Measurements from ENCODE around the gene VGLL3. TPM values are rescaled to one million over a fixed set of nuclear protein-coding genes. Genes with fewer than 3 reads are reported as not detected.

Gene VGLL3
- total RNA-seq, 1 experiment from 2014 or later = 0.10 TPM

DNA sequence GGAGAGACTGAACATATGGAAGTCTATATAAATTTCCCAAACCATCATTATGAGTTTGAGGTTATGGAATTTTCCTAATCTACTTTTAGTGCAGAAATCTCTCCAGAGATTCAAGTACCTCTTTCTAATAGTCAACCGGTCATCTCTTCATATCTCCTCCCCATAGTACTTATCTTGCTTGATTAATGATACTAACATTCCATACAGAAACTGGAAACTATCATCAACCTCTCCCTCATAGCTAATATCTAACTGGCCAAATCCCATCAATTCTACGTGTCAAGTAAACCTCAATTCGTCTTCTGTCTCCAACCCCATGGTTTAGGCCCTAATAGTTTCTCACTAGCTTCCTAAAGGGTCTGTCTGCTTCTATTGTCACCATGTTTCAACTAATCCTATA, 44.4 kb upstream of the VGLL3 start:
- ChIA-PET POLR2A (no interaction called here), RAD21 (ENCODE audit: low non-redundant PET in 1 of 2, low total read pairs in 2 of 2, uncharacterized antibody in 2 of 2, unreplicated experiment in 2 of 2) (no interaction called here), CTCF (no interaction called here)
- H3K4me3 ChIP-seq (replicated peaks in 1 of 2; ENCODE audit: low read depth in 1 of 2, low read length in 2 of 2) = no peak overlapping the region
- no peaks in the 10 kb centered on the region for H3K9me2 ChIP-seq (ENCODE audit: insufficient read depth)
- no peaks in the 10 kb centered on the region for H3K4me1 ChIP-seq (ENCODE audit: control insufficient read depth in 1 of 2, insufficient read depth in 2 of 2, low read length in 2 of 2)
- ATAC-seq (no peak), DNase-seq (ENCODE audit: low read depth, low spot score) (no peak)
- no peaks in the 10 kb centered on the region for H3K79me2 ChIP-seq (ENCODE audit: insufficient read depth, low read length)
- H2AFZ ChIP-seq (ENCODE audit: low read depth, low read length, poor library complexity, severe bottlenecking) = no peak overlapping the region
- TF ChIP-seq, protein P1, sequence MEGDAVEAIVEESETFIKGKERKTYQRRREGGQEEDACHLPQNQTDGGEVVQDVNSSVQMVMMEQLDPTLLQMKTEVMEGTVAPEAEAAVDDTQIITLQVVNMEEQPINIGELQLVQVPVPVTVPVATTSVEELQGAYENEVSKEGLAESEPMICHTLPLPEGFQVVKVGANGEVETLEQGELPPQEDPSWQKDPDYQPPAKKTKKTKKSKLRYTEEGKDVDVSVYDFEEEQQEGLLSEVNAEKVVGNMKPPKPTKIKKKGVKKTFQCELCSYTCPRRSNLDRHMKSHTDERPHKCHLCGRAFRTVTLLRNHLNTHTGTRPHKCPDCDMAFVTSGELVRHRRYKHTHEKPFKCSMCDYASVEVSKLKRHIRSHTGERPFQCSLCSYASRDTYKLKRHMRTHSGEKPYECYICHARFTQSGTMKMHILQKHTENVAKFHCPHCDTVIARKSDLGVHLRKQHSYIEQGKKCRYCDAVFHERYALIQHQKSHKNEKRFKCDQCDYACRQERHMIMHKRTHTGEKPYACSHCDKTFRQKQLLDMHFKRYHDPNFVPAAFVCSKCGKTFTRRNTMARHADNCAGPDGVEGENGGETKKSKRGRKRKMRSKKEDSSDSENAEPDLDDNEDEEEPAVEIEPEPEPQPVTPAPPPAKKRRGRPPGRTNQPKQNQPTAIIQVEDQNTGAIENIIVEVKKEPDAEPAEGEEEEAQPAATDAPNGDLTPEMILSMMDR (IDR thresholded peaks at IDR 0.05 in 2 of 3, conservative IDR thresholded peaks at IDR 0.05 in 1 of 3; ENCODE audit: borderline replicate concordance in 1 of 3, insufficient read depth in 1 of 3, low read depth in 2 of 3, low read length in 2 of 3) = no peak
- TF ChIP-seq EGR1 (IDR thresholded peaks at IDR 0.05; ENCODE audit: low read depth) = no peak
- no peak for TF ChIP-seq SP1 (IDR thresholded peaks at IDR 0.05; ENCODE audit: low read depth)
- TF ChIP-seq, protein P2, sequence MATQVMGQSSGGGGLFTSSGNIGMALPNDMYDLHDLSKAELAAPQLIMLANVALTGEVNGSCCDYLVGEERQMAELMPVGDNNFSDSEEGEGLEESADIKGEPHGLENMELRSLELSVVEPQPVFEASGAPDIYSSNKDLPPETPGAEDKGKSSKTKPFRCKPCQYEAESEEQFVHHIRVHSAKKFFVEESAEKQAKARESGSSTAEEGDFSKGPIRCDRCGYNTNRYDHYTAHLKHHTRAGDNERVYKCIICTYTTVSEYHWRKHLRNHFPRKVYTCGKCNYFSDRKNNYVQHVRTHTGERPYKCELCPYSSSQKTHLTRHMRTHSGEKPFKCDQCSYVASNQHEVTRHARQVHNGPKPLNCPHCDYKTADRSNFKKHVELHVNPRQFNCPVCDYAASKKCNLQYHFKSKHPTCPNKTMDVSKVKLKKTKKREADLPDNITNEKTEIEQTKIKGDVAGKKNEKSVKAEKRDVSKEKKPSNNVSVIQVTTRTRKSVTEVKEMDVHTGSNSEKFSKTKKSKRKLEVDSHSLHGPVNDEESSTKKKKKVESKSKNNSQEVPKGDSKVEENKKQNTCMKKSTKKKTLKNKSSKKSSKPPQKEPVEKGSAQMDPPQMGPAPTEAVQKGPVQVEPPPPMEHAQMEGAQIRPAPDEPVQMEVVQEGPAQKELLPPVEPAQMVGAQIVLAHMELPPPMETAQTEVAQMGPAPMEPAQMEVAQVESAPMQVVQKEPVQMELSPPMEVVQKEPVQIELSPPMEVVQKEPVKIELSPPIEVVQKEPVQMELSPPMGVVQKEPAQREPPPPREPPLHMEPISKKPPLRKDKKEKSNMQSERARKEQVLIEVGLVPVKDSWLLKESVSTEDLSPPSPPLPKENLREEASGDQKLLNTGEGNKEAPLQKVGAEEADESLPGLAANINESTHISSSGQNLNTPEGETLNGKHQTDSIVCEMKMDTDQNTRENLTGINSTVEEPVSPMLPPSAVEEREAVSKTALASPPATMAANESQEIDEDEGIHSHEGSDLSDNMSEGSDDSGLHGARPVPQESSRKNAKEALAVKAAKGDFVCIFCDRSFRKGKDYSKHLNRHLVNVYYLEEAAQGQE (IDR thresholded peaks at IDR 0.05; ENCODE audit: low read depth) = no peak
- no peak for TF ChIP-seq EZH2 (IDR thresholded peaks at IDR 0.05)
- no peak for TF ChIP-seq POLR2AphosphoS5 (IDR thresholded peaks at IDR 0.05; ENCODE audit: low read depth, low read length)
- TF ChIP-seq FOSL1 (IDR thresholded peaks at IDR 0.05; ENCODE audit: low read depth) = no peak
- TF ChIP-seq, protein P3, sequence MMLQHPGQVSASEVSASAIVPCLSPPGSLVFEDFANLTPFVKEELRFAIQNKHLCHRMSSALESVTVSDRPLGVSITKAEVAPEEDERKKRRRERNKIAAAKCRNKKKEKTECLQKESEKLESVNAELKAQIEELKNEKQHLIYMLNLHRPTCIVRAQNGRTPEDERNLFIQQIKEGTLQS (IDR thresholded peaks at IDR 0.05) = no peak
- TF ChIP-seq CEBPB (IDR thresholded peaks at IDR 0.05; ENCODE audit: low read depth) = no peak
- no peak for TF ChIP-seq CBX3 (IDR thresholded peaks at IDR 0.05; ENCODE audit: low read depth)
- TF ChIP-seq SIN3A (IDR thresholded peaks at IDR 0.05; ENCODE audit: low read depth) = no peak
- TF ChIP-seq ZFX (IDR thresholded peaks at IDR 0.05) = no peak
- no peak for TF ChIP-seq ZNF274 (IDR thresholded peaks at IDR 0.05; ENCODE audit: low read depth, low read length)
- TF ChIP-seq POLR2A (IDR thresholded peaks at IDR 0.05; ENCODE audit: borderline replicate concordance, extremely low read depth, insufficient read depth, insufficient read length) = no peak
- no peak for TF ChIP-seq YY1 (IDR thresholded peaks at IDR 0.05; ENCODE audit: extremely low read depth, insufficient replicate concordance, low read depth, low read length)
- no peak for TF ChIP-seq ELF1 (IDR thresholded peaks at IDR 0.05; ENCODE audit: borderline replicate concordance, low read depth)
- no peak for TF ChIP-seq SRF (IDR thresholded peaks at IDR 0.05; ENCODE audit: low read depth)
- TF ChIP-seq TCF7L2 (IDR thresholded peaks at IDR 0.05; ENCODE audit: borderline replicate concordance, extremely low read depth, insufficient read depth, insufficient read length) = no peak
- TF ChIP-seq JUND (IDR thresholded peaks at IDR 0.05) = no peak
- TF ChIP-seq, protein P4, sequence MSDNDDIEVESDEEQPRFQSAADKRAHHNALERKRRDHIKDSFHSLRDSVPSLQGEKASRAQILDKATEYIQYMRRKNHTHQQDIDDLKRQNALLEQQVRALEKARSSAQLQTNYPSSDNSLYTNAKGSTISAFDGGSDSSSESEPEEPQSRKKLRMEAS (IDR thresholded peaks at IDR 0.05) = no peak
- no peak overlapping the region for H3K4me2 ChIP-seq (ENCODE audit: low read length)
- H3K27me3 ChIP-seq (ENCODE audit: insufficient read depth, low read length) = no peaks in the 10 kb centered on the region
- intact Hi-C loops (cut with micrococcal nuclease) = no loop called here
- BruUV-seq (replicated peaks) = no TSS peak
- H3K9ac ChIP-seq (ENCODE audit: low read length) = no peak overlapping the region
- H3K27ac ChIP-seq (ENCODE audit: low read depth, low read length) = no peak overlapping the region
- H4K20me1 ChIP-seq (ENCODE audit: insufficient read depth) = no peaks in the 10 kb centered on the region
- no peaks in the 10 kb centered on the region for H3K36me3 ChIP-seq (ENCODE audit: control insufficient read depth in 1 of 2, insufficient read depth in 2 of 2, low read length in 2 of 2)
- H3K9me3 ChIP-seq (ENCODE audit: control insufficient read depth in 1 of 2, insufficient read depth in 1 of 2, low read depth in 1 of 2, low read length in 2 of 2) = no peaks in the 10 kb centered on the region
